Right ventricle myocardium superior (tissue), 1 donor: ENCODE data around the gene ATXN7. TPM values are rescaled to one million over a fixed set of nuclear protein-coding genes. Genes with fewer than 3 reads are reported as not detected.
A peak's percentile ranks its signal among the peaks of the same experiment; 100 is the strongest.

Experiments used
- ATAC-seq: fragments of 200-7000 bp; cut with Tn5 transposase; one replicate; pipeline ENCODE4 v1.9.1; 2020; ENCODE audit warnings: mild to moderate bottlenecking; ENCODE audit not compliant: poor library complexity
- DNase-seq: peaks from one replicate; pipeline ENCODE4 v3.0.0-alpha.2; 2020
- intact Hi-C: fragments of 100-400 bp; cut with DNase I; formaldehyde crosslinking; loops from one replicate; pipeline ENCODE4 v1.11.2; 2022
- total RNA-seq: library from RNA; stranded (reverse); fragmentation: NEBNext Ultra II Directional; extraction: Animal tissue kit (Norgen Biotek cat#: 25700); gene quantifications from one replicate; pipeline ENCODE4 v1.2.1, GENCODE V29; 2021
- donor health status: DM: no; HTN: yes; CAD: no; lungs with severe emphysema.

Gene ATXN7
- total RNA-seq, 1 donor from 2014 or later = 13.5 TPM

- intact Hi-C loops = loop anchor here (2.0 kb wide), 1 partner anchor 373 kb away; no protein-coding TSS in a partner anchor
- no peak for ATAC-seq
- DNase-seq = no peak
Observed at GRCh38 chr3:64027658-64028057, 164.0 kb downstream of the ATXN7 start.

DNA sequence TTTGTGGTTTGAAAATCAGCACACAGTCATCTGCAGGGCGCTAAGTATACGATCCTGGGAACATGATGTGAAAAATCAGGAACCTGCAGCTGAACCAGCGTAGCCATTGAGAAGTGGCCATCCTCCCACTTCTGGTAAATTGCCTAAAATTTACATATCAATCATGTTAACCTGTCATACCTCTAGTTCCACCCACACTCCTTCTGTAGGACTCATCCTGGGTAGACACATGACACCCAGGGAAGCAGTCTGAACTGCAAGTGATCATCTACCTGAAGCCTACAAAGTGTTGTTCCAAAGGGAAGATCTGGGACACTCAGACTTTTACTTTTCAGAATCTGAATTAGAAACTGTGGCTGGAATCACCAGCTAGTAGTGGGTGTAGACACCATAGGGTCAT is 165.1 kb downstream of the ATXN7 start:
- no peak for ATAC-seq
- intact Hi-C loops = loop anchor here (2.0 kb wide), 1 partner anchor 372 kb away; no protein-coding TSS in a partner anchor
- no peak for DNase-seq

DNA sequence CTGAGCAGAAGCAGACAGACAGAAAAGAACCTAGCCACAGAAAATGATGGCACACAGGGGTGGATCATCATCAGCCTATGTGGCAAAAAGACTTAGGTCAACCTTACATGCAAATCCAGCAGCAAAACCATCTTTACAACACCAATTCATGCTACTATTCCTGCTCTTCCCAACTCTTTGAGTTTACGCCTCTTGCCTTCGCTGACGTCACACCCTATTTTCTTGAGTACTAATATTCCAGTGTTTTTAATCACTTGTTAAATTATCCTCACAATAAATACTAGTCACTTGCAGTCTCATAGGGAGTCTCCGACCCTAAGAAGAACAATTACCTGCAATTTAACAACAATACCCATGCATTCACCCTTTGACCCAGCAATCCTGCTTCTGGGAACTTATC is 165.6 kb downstream of the ATXN7 start:
- intact Hi-C loops = loop anchor here (2.0 kb wide), 1 partner anchor 372 kb away; no protein-coding TSS in a partner anchor
- ATAC-seq (no peak), DNase-seq (no peak)

- ATAC-seq (peak; percentile 89), DNase-seq (peak; percentile 76)
- intact Hi-C loops = loop anchor here (10.0 kb wide), 1 partner anchor 194 kb away; the partner anchor contains the start of gene PRICKLE2
Observed at GRCh38 chr3:64030741-64031140, 167.1 kb downstream of the ATXN7 start.

DNA sequence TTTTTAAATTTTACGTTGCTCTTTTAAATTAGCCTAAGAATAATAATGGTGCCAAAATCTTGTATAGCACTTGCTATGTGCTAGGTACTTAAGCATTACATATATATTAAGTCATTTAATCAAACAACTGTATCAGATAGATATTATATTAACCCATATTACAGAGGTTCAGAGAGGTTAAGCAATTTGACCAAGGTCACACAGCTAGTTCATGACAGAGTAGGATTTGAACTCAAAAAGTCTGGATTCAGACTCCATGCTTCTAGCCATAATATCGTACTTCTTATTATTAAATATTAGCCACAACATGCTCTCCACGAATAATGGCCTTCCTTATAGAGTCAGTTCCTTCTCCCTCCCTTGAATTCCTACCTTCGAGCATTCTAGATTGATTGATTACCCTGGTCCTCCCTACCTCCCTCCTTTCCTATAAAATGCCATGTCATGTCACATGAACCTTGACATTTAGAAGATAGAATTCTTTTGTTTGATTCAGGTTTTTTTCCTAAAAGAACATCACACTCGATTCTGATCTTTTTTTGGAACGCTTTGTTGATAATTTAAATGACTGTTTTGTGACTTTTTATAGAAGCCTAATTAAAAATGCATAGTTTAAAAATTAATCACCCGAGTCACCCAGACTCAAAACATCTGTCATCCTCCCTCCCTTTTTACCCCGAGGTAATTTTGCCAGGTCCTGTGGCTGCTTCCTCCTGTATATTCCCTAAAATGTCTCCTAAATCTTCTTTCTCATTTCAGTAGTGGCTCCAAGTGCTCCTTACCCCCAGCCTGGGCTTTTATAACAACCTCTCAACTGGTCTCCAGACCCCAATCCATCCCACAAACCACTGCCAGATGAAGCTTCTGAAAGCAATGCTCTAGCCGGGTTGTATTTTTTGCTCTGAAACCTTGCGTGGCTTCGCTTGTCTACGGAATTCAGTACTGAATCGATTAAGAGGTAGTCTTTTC is 168.2 kb downstream of the ATXN7 start:
- ATAC-seq (no peak), DNase-seq (no peak)
- intact Hi-C loops = loop anchor here (10.0 kb wide), 1 partner anchor 193 kb away; the partner anchor contains the start of gene PRICKLE2

DNA sequence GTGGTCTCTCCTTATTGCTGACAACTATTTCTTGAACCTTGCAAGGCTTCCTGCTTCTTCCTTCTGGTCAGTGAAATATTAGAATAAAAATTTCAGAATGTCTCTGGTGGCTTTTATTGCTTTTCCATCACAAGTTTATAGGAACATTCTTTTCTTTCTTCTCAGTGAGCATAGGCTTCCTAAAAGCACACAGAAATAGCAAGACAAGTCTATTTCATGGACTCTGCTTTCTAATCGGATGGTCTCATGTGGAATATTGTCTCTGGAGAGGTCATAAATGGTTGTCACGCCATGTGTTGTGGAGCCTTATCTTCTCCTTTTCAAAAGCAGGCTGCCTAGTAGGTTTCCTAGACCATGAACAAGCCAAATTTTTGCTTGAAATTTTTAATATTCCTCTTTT is 169.4 kb downstream of the ATXN7 start:
- intact Hi-C loops = loop anchor here (10.0 kb wide), 1 partner anchor 192 kb away; the partner anchor contains the start of gene PRICKLE2
- ATAC-seq = no peak

DNA sequence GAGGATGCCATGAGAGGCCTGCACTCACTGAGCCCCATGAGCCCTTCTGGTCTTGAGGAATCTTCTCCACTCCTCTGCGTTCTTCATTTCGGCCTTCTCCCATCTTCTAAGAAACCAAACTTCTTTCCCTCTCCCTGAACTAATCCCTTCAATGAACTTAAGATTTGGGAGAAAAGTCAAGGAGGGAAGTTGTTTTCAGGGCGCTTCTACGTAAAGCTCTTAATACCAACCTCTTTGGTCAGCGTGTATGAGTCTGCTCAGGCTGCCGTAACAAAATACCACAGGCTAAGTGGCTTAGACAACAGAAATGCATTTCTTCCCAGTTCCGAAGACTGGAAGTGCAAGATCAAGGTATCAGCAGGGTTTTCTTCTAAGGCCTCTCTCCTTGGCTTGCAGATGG is 173.4 kb downstream of the ATXN7 start:
- ATAC-seq = no peak
- intact Hi-C loops = loop anchor here (10.0 kb wide), 1 partner anchor 188 kb away; the partner anchor contains the start of gene PRICKLE2
- no peak for DNase-seq

More for the DNA sequence above, 169.4 kb downstream of the ATXN7 start:
- no peak for DNase-seq

DNA sequence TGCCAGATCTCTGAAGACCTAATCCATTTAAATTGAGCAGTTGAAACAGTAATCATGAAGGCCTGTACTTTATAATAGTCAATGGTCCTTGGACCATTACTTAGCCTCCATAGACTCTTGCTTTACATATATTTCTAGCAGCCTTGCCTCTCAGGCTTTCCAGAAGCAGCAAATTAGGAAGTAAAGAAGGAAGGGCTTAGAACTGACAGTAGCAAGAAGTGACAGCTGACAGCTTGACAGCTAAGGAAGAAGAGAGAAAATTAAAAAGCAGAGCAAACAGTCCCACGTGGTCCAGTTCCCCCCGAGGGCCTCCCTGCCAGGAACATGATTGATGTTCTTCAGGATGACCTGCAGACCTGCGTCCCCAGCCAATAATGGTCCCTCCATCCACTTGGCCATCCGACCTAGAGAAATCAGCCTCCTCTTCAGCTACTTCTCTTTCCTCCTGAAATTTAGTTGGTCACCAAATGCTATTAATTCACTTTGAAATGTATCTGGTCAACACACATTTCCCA is 174.6 kb downstream of the ATXN7 start:
- intact Hi-C loops = loop anchor here (10.0 kb wide), 1 partner anchor 186 kb away; the partner anchor contains the start of gene PRICKLE2
- DNase-seq (no peak), ATAC-seq (no peak)

- DNase-seq (no peak), ATAC-seq (no peak)
- intact Hi-C loops = loop anchor here (10.0 kb wide), 1 partner anchor 185 kb away; the partner anchor contains the start of gene PRICKLE2
Observed at GRCh38 chr3:64039332-64039731, 175.7 kb downstream of the ATXN7 start.

GRCh38 chr3:64039981-64040733 is 176.5 kb downstream of the ATXN7 start:
- intact Hi-C loops = loop anchor here (10.0 kb wide), 1 partner anchor 185 kb away; the partner anchor contains the start of gene PRICKLE2
- ATAC-seq (no peak), DNase-seq (no peak)

- ATAC-seq (no peak), DNase-seq (no peak)
- intact Hi-C loops = no loop called here
Observed at GRCh38 chr3:64042952-64043351, 179.3 kb downstream of the ATXN7 start.

DNA sequence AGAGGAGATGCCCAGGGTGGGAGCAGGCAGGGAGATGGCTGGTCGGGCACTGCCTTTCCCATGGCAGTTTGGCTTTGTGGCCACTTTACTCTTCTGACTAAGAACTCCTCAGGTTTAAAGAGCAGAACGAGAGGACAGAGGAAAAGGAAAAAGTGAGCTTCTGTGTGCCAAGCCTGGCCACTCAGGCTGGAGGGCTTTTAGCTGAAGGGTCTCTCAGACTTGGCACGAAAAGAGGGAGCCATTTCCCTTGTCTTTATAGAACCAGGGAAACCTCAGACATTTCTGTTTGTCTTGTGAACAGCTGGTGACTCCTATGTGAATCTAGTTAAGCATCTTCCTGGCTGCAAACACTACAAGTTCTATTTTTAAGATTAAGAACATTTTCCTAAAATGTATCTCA is 182.9 kb downstream of the ATXN7 start:
- intact Hi-C loops = no loop called here
- DNase-seq (no peak), ATAC-seq (no peak)

DNA sequence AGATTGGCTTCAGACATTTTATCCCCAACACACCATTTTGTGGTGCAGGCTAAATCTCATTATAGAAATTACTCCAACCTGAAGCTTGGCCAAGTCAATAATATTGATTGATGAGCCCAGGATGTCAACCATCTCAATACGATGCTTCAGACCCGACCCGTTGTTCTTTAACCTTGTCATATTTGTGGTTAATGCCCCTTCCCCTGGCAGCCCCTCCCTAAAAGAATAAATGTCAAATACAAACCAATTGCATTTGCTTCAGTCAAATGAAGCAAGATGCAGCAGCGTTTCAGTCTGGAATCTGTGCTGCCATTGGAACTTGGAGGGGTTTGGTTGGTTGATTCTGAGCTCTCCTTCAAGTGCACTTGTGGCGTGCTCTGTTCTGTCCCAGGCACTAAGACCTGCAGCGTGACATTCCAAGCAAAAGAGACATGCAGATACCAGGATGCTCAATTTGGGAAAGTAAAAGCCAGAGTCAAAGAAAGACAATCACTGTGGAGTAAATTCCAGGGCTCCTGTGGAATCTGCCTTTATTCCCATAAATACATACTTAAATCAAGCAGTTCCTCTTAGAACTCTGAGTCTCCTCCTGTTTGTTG is 183.4 kb downstream of the ATXN7 start:
- DNase-seq (no peak), ATAC-seq (no peak)
- intact Hi-C loops = no loop called here

DNA sequence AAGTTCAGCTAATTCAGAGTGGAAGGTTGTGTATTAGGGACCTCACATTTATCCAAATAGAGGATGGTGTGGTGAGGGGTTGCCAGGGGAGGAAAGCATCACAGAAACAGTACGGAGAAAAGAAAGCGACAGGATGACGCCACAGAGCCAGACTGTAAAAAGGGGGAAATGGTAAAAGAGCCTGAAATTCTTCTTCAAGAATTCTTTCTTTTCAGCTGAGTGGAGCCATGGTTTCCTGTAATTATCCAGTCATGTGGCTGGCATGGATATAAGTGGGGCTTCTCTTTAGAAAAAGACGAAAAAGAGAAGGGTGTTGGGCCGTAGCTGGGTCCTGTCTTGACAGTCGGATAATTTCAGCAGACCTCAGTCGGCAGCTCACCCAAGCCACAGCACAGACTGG is 184.1 kb downstream of the ATXN7 start:
- DNase-seq (no peak), ATAC-seq (no peak)
- intact Hi-C loops = no loop called here

DNA sequence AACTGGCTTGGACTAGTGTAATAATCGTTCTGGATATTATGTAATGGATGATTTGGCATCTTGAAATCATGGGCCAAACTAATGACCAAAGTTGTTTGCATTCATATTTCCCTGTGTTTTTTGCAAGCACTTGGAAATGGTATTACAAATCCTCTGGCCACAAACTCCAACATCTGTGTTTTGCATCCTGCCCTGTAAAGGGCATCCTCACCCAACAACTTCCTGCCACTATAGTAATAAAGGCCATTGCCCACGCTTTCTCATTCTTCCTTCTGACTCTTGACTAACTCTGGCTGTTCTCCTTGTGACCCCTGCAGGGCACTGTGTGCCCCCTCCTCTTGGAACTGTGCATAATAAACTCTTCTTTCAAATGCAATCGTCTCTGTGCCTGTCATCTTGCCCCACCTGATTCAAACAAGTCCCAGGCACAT is 185.0 kb downstream of the ATXN7 start:
- intact Hi-C loops = no loop called here
- no peak for ATAC-seq
- DNase-seq = no peak

GRCh38 chr3:64049136-64049535 is 185.5 kb downstream of the ATXN7 start:
- no peak for DNase-seq
- no peak for ATAC-seq
- intact Hi-C loops = no loop called here

- ATAC-seq (no peak), DNase-seq (no peak)
- intact Hi-C loops = no loop called here
Observed at GRCh38 chr3:64049832-64050231, 186.2 kb downstream of the ATXN7 start.
